Smooth muscle cell of the brain vasculature (primary cell): Measurements from ENCODE around the gene CLIC4.
"Not testable (repeated sequence)": the region's sequence is repeated elsewhere in the genome, so short reads cannot be mapped to it uniquely, and the experiment has no call there.

Source experiments
- DNase-seq: peaks from one replicate; pipeline ENCODE4 v3.0.0-alpha.2; 2012; ENCODE audit warnings: low read depth, low spot score

CLIC4 gene

DNA sequence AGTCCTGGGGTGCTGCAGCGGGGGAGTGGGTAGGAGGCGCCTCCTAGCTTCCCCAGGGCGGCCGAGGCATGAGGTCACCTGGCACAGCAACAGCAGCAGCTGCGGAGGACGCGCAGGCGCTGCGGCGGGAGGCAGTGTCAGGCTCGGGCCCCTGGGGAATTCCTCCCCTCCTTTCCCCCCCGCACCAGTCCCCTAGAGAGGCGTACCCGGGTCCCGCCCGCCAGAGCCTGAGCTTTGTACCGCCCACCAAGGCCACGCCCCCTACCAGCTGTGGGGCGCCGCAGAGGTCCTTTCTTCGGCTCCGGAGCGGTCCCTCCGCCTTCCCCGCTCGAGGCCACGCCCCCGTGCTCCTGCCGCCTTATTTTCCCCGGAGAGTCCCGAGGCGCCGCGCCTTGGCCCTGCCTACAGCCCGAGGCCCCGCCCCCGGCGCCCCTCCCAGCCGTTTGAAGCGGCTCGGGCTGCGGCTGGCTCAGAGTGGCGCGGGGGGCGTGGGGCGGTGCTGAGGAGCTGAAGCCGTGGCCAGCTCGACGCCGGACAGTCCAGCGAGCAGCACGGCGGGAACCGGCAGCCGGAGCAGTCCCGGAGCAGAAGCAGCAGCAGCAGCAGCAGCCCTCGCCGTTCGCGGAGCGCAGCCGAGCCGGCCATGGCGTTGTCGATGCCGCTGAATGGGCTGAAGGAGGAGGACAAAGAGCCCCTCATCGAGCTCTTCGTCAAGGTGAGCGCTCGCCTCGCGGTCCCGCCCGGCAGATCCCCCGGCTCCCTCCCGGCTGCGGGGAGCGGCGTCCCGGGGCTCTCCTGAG lies at the start of gene CLIC4:
Gene CLIC4, plus strand, starts transcription at position 537 of the 800 bp plus-strand sequence. Its CDS starts 107 bp downstream, at position 644.
- peak; percentile 98 for DNase-seq

DNA sequence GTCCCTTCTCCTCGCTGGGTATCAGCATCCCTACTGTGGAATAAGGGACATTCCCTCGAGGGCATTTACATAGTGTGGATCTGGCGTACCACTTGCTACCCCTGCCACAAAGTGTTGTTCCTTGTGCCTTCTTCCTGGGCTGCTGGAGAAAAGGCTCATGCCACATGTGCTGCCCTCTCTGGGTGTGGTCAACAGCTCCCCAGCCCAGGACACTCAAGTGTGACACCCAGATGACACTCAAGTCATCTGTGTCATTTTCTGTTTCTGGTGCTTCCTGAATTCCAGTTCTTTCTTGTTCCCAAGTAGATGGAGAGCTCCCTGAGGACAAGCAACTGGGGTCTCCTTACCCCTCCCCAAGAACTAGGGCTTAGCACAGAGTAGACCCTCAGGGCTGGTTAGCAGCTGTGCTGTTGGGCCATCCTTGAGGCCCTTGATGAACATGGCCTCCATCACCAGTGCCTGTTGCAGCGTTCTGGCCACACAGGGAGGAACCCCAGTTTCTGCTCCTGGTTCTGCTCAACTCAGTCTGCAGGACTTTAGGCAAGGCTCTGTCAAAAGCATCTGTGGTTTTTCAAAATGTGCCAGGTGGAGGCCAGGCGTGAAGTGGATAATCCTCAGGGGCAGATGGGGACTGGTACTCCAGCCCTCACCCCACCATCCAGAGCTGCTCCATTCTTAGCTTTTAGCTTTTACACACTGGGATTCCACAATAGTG lies 49.0 kb upstream of the CLIC4 start:
- no peak for DNase-seq

DNA sequence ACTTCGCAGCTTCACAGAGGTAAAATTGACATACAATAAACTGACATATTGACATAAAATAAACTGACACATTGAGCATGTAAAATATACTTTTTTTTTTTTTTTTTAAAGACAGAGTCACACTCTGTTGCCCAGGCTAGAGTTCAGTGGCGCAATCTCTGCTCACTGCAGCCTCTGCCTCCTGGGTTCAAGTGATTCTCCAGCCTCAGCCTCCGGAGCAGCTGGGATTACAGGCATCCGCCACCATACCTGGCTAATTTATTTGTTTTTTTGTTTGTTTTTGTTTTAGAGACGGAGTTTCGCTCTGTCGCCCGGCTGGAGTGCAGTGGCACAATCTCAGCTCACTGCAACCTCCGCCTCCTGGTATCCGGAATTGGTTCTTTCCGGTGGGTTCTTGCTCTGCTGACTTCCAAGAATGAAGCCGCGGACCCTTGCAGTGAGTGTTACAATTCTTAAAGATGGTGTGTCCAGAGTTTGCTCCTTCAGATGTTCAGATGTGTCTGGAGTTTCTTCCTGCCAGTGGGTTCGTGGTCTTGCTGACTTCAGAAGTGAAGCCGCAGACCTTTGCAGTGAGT lies 48.4 kb upstream of the CLIC4 start:
- no peak for DNase-seq

DNA sequence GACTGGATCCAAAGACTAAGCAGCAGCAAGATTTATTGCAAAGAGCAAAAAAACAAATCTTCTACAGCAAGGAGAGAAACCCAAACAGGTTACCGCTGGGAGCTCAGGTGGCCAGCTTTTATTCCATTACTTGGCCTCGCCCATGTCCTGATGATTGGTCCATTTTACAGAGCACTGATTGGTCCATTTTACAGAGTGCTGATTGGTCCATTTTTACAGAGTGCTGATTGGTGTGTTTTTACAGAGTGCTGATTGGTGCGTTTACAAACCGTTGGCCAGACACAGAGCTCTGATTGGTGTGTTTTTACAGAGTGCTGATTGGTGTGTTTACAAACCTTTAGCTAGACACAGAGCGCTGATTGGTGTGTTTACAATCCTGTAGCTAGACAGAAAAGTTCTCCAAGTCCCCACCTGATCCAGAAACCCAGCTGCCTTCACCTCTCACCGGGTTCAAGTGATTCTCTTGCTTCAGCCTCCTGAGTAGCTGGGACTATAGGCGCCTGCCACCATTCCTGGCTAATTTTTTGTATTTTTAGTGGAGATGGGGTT lies 47.7 kb upstream of the CLIC4 start:
- not testable (repeated sequence) for DNase-seq

DNA sequence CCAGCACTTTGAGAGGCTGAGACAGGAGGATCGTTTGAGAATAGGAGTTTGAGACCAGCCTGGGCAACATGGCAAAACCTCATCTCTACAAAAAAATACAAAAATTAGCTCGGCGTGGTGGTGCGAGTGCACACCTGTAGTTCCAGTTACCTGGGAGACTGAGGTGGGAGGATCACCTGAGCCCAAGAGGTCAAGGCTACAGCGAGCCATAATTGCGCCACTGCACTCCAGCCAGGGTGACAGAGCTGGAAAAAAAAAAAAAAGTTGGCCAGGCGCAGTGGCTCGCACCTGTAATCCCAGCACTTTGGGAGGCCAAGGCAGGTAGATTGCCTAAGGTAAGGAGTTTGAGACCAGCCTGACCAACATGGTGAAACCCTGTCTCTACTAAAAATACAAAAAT lies 46.9 kb upstream of the CLIC4 start:
- DNase-seq, result not testable (repeated sequence)

DNA sequence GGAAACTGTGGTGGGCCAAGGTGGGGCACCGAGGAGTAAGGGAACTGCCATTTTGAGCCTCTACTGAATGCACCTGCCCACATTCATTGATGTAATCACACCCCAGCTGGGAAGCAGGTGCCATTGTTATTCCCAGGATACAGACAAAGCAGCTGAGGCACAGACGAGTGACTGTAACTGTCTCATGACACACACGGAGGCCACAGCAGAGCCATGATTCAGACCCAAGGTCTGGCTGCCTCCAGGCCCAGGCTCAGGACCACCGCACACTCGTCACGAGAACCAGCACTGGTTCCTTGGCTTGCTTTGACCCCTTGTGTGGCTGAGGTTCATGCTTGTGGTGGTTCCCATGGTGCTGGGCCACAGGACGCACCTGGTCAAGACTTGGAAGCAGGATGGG lies 45.6 kb upstream of the CLIC4 start:
- DNase-seq, result no peak

DNA sequence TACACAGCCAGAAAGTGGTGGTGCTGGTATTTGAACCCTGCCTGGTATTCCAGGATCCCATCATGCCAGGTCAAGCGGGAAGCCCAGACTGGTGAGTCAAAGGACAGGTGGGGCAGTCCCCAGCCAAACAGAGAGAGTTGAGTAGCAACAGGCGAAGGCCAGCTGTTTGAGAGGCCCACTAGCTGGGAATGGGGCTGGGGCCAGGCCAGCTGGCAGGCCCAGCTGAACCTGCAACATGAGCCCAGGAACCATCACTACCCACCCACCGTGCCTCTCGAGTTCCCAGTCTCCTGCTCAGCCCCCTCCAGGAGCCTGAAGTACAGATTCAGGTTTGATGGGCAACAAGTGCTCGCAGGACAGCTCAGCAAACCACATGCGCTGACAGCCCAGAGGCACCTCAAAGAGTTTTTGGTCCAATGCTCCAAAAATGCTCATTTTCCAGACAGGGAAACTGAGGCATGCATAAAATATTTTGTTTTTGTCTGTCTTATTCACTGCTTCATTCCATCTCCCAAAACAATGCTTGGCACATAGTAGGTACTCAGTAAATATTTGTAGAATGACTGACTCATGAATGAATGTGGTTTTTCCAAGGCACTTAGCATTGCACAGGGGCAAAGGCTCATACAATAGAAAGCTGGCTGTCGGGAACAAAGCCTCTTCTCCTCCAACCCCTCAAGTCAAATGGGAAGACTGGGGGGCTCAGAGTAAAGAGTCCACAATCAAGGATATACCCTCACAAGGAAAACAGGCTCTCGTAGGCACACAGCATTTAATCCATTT lies 42.5 kb upstream of the CLIC4 start:
- no peak for DNase-seq

DNA sequence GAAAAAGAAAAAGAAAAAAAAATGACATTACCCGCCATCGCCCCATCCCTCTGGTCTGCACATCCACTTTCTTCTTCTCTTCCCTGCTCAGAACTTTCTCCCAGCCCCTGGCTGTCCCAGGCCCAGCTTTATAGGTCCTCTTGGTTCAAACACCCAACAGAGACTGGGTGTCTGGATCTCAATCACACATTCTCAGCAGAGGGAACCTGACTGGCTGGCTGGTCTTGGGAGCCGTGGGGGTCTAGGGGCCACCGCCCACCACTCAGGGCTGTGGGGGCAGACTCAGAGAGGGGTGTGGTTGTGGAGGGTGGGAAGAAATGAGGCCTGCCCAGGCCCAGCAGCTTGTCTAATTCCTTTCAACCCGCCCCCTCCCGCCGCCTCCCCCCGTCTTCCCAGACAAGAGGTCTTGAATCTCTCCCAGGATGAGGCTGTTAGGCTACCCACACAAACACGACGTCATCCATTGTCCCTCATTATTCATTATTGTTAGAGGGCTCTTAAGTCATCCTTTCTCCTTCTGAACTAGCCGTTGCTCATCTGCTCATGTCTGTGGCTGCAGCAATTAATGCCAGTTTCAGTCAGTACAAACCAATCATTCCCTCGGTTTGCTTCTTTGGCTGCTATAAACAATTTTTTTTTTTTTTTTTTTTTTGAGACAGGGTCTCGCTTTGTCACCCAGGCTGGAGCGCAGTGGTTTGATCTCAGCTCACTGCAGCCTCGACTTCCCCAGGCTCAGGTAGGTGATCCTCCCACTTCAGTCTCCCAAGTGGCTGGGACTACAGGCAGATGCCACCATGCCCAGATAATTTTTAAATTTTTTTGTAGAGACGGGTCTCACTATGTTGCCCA lies 40.6 kb upstream of the CLIC4 start:
- DNase-seq, result no peak

DNA sequence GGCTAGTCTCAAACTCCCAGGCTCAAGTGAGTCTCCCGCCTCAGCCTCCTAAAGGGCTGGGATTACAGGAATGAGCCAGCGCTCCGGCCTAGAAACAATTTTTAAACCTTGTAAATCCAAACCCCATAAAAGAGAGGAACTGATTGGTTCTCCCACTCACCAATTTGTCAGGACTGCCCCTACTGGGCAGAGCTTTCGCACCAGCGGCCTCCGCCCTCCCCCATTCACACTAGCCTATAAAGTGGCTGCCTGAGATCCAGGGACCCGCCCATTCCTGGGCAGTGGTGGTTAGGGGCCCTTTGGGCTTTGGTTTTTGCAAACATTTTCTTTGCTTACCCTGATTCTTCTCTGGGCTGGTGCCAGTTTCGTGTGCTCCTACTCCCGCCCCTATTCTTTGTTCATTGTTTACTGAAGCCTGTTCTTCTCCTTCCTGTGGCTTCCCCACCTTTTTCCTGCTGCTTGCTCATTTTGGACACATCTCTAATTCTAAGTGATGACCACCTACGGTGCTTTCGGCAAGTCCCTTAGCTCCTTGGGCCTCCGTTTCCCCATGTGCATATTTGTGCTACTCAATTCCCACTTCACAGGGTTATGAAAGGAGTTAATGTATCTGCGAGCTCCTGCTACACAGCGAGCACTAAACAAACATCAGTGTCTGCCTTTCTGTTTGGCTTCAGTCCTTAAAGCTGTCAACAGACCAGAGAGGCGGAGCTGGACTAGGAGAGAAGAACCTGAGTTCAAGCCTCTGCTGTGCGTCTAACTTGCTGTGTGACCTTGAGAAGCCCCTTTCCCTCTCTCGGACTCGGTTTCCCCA lies 39.8 kb upstream of the CLIC4 start:
- DNase-seq, result peak; percentile 93

DNA sequence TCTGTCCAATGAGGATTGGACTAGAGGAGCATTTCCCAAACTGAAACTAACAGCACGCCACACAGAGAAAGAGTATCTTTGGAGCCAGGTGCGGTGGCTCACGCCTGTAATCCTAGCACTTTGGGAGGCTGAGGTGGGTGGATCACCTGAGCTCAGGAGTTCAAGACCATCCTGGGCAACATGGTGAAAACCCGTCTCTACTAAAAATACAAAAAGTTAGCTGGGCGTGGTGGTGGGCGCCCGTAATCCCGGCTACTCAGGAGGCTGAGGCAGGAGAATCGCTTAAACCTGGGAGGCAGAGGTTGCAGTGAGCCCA lies 39.2 kb upstream of the CLIC4 start:
- DNase-seq, result not testable (repeated sequence)

DNA sequence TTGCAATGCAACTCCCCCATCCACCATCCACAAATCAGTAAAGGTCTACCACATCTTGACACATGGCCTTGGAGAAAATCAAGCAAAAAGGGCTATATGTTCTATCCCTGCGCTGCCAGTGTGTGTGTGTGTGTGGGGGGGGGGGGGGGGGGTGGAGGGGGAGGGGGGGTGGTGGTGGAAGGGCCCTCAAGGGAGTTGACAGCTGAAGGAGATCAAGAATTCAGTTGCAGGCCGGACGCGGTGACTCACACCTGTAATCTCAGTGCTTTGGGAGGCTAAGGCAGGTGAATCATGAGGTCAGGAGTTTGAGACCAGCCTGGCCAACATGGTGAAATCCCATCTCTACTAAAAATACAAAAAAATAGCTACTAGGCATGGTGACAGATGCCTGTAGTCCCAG lies 37.6 kb upstream of the CLIC4 start:
- DNase-seq, result no peak

DNA sequence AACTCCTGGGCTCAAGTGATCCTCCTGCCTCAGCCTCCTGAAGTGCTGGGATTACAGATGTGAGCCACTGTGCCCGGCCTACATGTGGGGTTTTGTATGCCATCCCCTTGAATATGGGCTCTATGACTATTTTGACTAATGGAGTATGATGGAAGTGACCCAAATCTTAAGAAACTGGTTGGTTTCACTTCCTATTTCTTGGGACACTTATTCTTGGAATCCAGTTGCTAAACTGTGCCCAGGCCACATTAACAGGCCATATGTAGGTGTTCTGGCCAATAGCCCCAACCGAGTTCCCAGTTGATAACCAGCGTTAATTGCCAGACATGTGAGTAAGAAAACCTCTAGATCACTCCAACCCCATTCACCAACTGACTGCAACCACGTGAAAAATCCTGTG lies 36.3 kb upstream of the CLIC4 start:
- DNase-seq, result no peak

DNA sequence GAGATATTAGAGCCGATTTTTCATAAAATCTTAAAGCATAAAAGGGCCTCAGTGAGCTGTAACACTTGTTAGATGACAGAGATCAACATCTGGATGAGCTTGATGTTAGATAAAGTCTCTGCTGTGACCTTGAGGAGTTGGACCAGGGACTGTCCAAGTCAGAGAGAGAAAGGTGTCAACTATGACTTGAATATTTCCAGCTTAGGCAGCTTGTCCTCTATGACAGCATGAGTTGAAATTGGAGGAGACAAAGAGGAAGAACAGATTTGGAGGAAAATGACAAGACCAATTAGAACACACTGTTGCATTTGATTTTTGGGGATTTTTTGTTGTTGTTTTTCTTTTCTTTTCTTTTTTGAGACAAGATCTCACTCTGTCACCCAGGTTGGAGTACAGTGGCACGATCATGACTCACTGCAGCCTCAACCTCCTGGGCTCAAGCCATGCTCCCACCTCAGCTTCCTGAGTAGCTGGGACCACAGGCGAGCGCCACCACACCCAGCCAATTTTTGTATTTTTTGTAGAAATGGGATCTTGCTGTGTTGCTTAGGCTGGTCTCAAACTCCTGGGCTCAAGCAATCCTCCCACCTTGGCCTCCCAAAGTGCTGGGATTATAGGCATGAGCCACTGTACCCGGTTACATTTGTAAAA lies 35.3 kb upstream of the CLIC4 start:
- no peak for DNase-seq

DNA sequence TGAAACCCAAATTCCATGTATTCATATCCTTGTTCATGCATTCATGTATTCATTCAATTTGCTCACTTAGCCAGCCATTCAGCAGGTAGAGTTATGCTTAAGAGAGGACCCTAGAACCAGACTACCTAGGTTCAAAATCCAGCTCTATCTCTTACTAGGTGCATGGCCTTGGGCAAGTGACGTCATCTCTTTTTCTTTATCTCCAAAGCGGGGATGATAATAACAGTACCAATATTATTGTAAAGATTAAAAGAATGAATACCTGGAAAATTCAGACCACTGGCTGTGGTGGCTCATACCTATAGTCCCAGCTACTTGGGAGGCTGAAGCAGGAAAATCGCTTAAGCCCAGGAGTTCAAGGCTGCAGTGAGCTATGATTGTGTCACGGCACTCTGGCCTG lies 33.9 kb upstream of the CLIC4 start:
- DNase-seq, result no peak

DNA sequence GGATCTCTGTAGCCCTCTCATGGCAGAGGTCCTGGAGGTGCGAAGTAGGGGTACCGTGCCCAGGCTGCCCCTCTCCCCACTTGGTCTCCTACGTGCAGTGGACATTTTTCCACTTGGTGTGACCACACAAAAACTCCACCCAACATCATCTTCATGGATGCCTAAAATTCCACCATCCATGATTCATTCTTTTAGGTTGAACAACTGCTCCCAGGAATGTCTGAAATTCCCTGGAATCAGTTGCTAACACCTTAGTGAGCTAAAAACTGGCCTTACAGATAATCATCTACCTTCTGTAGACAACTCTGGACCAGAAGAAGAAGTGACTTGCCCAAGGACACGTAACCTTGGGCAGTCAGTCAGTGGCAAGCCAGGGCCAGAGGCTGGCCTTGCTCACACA lies 32.1 kb upstream of the CLIC4 start:
- no peak for DNase-seq

DNA sequence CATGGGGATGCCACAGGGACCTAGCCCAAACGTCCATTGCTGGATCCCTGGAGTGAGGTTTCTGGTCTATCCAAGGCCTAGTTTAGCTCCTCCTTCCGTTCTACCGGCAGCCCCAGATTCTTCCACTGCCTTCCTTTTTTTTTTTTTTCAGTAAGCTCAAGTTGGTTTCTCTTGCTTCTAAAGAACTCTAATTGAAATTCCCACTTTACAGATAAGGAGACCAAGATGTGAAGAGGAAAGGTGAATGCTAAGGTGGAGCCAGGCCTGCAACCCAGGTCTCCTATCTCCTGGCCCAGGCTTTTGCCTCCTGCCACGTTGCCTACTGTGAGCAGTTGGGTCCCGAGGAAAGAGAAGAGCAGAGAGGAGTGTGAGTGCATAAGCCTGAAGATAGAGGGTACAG lies 31.5 kb upstream of the CLIC4 start:
- no peak for DNase-seq

DNA sequence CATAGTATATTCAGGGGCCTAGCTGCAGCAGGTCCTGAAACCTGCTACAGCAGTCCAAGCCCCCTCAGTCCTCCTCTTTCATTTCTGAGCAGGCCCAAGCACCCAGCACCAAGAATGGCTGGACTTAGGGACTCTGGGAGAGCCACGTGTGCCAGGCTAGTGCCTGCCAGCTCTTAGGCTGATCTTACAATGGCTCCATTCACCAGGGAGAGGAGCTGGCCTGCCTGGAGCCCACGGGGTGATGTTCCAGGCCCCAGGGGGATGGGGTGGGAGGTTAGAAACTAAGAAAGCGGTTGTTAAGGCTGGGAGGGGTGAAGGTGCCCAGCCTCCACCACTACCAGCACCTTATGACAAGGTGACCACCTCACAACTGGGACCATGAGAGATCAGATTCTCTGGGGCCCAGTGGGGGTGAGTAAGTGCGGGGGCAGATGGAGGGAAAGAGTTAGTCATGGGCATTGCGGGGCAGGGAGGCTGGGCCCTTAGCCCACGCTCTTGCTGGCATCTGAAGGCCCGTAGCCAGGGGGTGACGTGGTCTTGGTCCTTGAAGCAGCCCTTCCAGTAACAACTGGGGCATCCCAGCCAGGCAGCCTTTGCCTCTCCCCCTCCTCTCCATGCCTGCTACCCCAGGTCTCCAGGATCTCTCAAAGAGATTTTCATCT lies 30.3 kb upstream of the CLIC4 start:
- DNase-seq, result no peak

DNA sequence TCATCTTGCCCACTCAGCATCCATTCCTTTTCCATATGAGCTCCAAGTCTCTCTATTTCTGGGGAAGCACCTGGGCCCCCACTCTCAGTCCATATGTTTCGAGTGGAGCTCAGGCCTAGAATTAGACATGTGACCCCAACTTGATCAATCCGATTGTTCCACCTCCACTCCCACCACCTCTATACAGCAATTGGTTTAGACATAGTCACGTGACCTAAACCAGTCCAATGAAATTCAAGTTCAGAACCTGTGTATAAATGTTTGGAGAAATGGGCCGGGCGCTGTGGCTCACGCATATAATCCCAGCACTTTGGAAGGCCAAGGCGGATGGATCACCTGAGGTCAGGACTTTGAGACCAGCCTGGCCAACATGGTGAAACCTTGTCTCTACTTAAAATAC lies 29.6 kb upstream of the CLIC4 start:
- DNase-seq, result no peak
